Gastrocnemius medialis (tissue), 4 donors: ENCODE results near the gene LCE2B. TPM values are rescaled to one million over a fixed set of nuclear protein-coding genes. Genes with fewer than 3 reads are reported as not detected.
"Not testable (repeated sequence)": the region's sequence is repeated elsewhere in the genome, so short reads cannot be mapped to it uniquely, and the experiment has no call there.

Experiments
- ATAC-seq, 2 donors: fragments of 150-250 bp; one replicate each; pipeline ENCODE4 v1.9.1; 2016
- DNase-seq, 2 donors: peaks; one replicate each; pipeline ENCODE4 v3.0.0-alpha.2; 2019
- H3K27ac ChIP-seq, 4 donors: fragments of 200-600 bp; sonication (generic); 1 replicate in 1 of 4; 2 replicates in 3 of 4; pipeline ENCODE4 v1.5.1; 2016 to 2018; ENCODE audit warnings: mild to moderate bottlenecking in 2 of 4, moderate library complexity in 1 of 4
- H3K27me3 ChIP-seq, 3 donors: fragments of 200-600 bp; sonication (generic) in 2 of 3; 1 replicate in 1 of 3; 2 replicates in 2 of 3; pipeline versions ENCODE4 v1.5.1 to v1.6.0; 2016 to 2019; ENCODE audit warnings: mild to moderate bottlenecking in 1 of 3, moderate library complexity in 1 of 3
- H3K36me3 ChIP-seq, 2 donors: fragments of 200-600 bp; sonication (generic) in 1 of 2; one replicate each; pipeline ENCODE4 v1.5.1; 2017 to 2018
- H3K4me1 ChIP-seq, 2 donors: fragments of 200-600 bp; sonication (generic) in 1 of 2; one replicate each; pipeline ENCODE4 v1.5.1; 2016 to 2017; ENCODE audit warnings: mild to moderate bottlenecking in 2 of 2
- H3K4me3 ChIP-seq, 4 donors: fragments of 200-600 bp; sonication (generic) in 3 of 4; 1 replicate in 1 of 4; 2 replicates in 3 of 4; pipeline ENCODE4 v1.5.1; 2016 to 2019; ENCODE audit warnings: mild to moderate bottlenecking in 2 of 4
- H3K9me3 ChIP-seq, 3 donors: fragments of 200-600 bp; sonication (generic) in 2 of 3; 1 replicate in 1 of 3; 2 replicates in 2 of 3; pipeline ENCODE4 v1.5.1; 2016 to 2019
- POLR2A ChIP-seq, 2 donors: fragments of 450-650 bp; IDR thresholded peaks; one replicate each; pipeline ENCODE4 v1.6.1; 2017; ENCODE audit warnings: antibody characterized with exemption in 2 of 2, mild to moderate bottlenecking in 2 of 2, moderate library complexity in 2 of 2
- in situ Hi-C, 4 donors: fragments of 200-750 bp; cut with MboI; loops; one replicate each; pipeline versions ENCODE4 v1.15.0 to v1.8.0; 2017; ENCODE audit warnings: low sequenced_read_pairs in 4 of 4
- intact Hi-C: fragments of 100-400 bp; cut with DNase I; formaldehyde crosslinking; loops from one replicate; pipeline ENCODE4 v1.15.1; 2023; ENCODE audit warnings: low total_unique reads
- total RNA-seq, 4 donors: library from RNA; depleted of rRNA; stranded (reverse); fragments of >200 nt; gene quantifications; one replicate each; pipeline versions ENCODE4 v1.1.0 to v1.2.3, GENCODE V29; 2016
- TF ChIP-seq, protein P1 (sequence below), 5 experiments: fragments of 450-650 bp in 3 of 5; fragments of 200-600 bp in 2 of 5; sonication (generic) in 2 of 5; IDR thresholded peaks in 4 of 5; conservative IDR thresholded peaks in 1 of 5; 1 replicate in 4 of 5; 2 replicates in 1 of 5; pipeline ENCODE4 v1.5.1; 2016 to 2019; ENCODE audit warnings: antibody characterized with exemption in 5 of 5, mild to moderate bottlenecking in 3 of 5, moderate library complexity in 3 of 5

The LCE2B gene, protein sequence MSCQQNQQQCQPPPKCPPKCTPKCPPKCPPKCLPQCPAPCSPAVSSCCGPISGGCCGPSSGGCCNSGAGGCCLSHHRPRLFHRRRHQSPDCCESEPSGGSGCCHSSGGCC
- not detected for total RNA-seq

DNA sequence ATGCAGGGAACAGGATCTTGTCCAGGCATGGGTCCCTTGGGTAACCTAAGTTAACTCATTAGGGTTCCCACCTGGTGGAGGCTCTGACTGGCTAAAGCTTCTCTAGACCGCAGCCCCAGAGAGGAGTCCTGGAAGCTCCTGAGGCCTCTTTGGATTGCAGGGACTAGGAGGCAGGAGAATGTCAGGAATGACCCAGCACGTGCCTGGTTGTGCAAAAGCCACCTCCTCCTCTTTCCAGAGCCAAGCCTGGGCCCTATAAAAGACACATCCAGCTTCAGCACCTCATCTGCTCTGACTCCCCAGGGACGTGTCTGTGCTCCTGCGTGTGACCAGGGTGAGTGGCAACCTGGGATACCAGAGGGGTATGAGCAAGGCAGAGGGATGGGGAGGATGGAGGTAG lies at the start of gene LCE2B:
Gene LCE2B, plus strand, starts transcription at position 301 of the 400 bp plus-strand sequence. CDS start 721 bp downstream, outside the sequence.
- ATAC-seq, H3K36me3 ChIP-seq, in situ Hi-C loops: not testable (repeated sequence)

DNA sequence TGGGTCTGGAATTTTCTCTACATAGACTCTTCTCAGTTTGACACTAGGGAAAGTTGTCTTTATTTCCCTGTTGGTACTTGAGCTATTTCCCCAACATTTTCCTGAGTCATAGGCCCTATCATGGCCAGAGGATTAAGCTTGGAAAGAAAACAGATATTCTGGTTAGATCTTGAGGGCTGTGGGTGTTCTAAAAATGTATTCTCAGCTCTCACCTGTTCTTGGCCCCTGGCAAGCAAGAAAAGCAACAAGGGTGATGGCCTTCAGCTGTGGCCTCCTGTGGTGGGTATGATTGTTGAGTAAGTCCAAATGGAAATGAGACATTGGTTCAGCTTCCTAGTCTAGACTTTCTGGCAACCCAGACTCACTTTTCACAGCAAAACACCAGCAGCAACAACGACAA lies 45.6 kb upstream of the LCE2B start:
- TF ChIP-seq, protein P1, sequence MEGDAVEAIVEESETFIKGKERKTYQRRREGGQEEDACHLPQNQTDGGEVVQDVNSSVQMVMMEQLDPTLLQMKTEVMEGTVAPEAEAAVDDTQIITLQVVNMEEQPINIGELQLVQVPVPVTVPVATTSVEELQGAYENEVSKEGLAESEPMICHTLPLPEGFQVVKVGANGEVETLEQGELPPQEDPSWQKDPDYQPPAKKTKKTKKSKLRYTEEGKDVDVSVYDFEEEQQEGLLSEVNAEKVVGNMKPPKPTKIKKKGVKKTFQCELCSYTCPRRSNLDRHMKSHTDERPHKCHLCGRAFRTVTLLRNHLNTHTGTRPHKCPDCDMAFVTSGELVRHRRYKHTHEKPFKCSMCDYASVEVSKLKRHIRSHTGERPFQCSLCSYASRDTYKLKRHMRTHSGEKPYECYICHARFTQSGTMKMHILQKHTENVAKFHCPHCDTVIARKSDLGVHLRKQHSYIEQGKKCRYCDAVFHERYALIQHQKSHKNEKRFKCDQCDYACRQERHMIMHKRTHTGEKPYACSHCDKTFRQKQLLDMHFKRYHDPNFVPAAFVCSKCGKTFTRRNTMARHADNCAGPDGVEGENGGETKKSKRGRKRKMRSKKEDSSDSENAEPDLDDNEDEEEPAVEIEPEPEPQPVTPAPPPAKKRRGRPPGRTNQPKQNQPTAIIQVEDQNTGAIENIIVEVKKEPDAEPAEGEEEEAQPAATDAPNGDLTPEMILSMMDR (IDR thresholded peaks at IDR 0.05 in 4 of 5, conservative IDR thresholded peaks at IDR 0.05 in 1 of 5) = no peak
- no peak for TF ChIP-seq POLR2A (IDR thresholded peaks at IDR 0.05)
- Histone ChIP-seq H3K4me1 (no peaks in the 10 kb centered on the region), H3K9me3 (no peaks in the 10 kb centered on the region), H3K4me3 (no peak overlapping the region), H3K27me3 (no peaks in the 10 kb centered on the region), H3K36me3 (no peaks in the 10 kb centered on the region), H3K27ac (no peak overlapping the region)
- no peak for DNase-seq
- in situ Hi-C loops = no loop called here
- intact Hi-C loops = no loop called here
- no peak for ATAC-seq

More for the DNA sequence above, at the start of gene LCE2B:
- H3K4me3 ChIP-seq, H3K4me1 ChIP-seq, H3K27ac ChIP-seq, H3K27me3 ChIP-seq, intact Hi-C loops, H3K9me3 ChIP-seq, DNase-seq: not testable (repeated sequence)

DNA sequence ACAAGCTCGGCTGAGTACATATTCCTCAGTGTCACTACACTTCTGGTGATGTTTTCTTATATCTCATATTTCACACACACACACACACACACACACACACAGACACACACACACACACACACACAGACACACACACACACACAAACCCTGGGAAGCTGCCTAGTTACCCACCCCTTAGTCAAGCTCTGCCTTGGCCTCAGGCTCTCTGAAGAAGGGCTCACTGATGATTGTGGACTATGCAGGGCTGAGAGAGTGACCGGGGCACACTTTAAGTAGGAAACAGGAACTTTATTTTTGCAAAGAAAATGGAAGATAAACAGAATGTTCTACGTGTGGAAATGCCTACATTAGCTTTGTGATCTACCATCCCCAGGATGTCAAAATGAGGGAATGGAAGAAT lies 42.0 kb upstream of the LCE2B start:
- intact Hi-C loops (no loop called here), in situ Hi-C loops (no loop called here)
- no peak overlapping the region for H3K4me3 ChIP-seq
- DNase-seq (no peak), ATAC-seq (no peak)
- no peaks in the 10 kb centered on the region for H3K36me3 ChIP-seq
- H3K27me3 ChIP-seq = no peaks in the 10 kb centered on the region
- no peak overlapping the region for H3K27ac ChIP-seq
- TF ChIP-seq, protein P1 (IDR thresholded peaks at IDR 0.05 in 4 of 5, conservative IDR thresholded peaks at IDR 0.05 in 1 of 5) = no peak
- no peak for TF ChIP-seq POLR2A (IDR thresholded peaks at IDR 0.05)
- H3K9me3 ChIP-seq = no peaks in the 10 kb centered on the region
- H3K4me1 ChIP-seq = no peaks in the 10 kb centered on the region

DNA sequence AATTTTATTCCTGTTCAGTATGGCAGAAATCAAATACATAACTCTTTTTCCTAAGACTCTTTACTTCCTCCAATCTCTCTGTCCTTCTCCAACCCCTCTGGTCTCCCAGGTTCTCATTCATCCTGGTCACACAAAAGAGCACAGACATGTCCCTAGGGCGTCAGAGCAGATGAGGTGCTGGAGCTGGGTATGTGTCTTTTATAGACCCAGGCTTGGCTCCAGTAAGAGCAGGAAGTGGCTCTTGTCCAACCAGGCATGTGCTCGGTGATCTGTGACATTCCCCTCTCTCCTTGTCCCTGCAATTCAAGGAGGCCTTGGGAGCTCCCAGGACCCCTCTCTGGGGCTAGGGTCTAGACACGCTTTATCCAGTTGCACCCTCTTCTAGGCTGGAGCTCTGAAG lies 40.8 kb upstream of the LCE2B start:
- intact Hi-C loops = no loop called here
- Histone ChIP-seq H3K27ac (no peak overlapping the region), H3K36me3 (no peaks in the 10 kb centered on the region), H3K27me3 (no peaks in the 10 kb centered on the region), H3K4me1 (no peaks in the 10 kb centered on the region), H3K9me3 (no peaks in the 10 kb centered on the region), H3K4me3 (no peak overlapping the region)
- ATAC-seq (no peak), DNase-seq (no peak)
- TF ChIP-seq, protein P1 (IDR thresholded peaks at IDR 0.05 in 4 of 5, conservative IDR thresholded peaks at IDR 0.05 in 1 of 5) = no peak
- no peak for TF ChIP-seq POLR2A (IDR thresholded peaks at IDR 0.05)
- in situ Hi-C loops = no loop called here

DNA sequence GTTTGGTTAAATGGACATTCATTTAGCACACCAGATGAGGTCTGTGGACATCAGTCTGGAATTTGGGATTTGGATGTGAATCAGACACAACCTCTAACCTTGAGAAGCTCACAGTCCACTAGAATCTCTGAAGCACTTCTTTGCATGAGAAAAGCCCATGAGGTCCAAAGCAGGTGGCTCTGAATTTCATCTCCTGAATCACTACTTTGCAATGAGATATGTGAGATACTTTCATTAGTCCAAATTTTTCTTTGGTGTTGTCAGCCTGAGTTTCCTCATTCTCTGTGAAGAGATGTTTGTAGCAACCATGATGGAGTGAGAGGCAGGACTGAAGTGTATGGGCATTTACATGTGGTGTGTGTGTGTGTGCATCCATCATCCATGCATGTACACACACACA lies 39.3 kb upstream of the LCE2B start:
- no peak for ATAC-seq
- no peaks in the 10 kb centered on the region for H3K36me3 ChIP-seq
- TF ChIP-seq, protein P1 (IDR thresholded peaks at IDR 0.05 in 4 of 5, conservative IDR thresholded peaks at IDR 0.05 in 1 of 5) = no peak
- TF ChIP-seq POLR2A (IDR thresholded peaks at IDR 0.05) = no peak
- H3K27me3 ChIP-seq = no peaks in the 10 kb centered on the region
- no peak for DNase-seq
- no peaks in the 10 kb centered on the region for H3K9me3 ChIP-seq
- intact Hi-C loops (no loop called here), in situ Hi-C loops (no loop called here)
- no peak overlapping the region for H3K4me3 ChIP-seq
- no peak overlapping the region for H3K27ac ChIP-seq
- no peaks in the 10 kb centered on the region for H3K4me1 ChIP-seq
